ENCODE results near the gene BAIAP2.

Gene BAIAP2

DNA sequence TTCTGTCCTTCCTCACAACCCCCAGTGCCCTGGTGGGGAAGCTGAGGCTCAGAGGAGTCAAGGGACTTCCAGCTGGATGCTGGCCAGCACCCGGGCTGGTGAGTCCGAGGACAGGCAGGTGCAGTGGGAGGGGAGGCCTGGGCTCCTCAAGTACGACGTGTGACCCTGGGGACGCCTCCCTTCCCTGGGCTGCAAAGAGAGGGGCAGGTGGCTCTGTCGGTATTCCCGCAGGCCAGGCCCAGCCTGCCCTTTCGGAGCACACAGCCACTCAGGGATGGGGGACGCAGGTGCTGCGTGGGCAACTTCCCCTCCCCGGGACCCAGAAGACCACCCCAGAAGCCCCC, 97.2 kb downstream of the BAIAP2 start:
- no peak overlapping the region for H3K9ac ChIP-seq (ENCODE audit: low read length)
- no peaks in the 10 kb centered on the region for H3K79me2 ChIP-seq (ENCODE audit: insufficient read depth, low read length)
- H3K9me3 ChIP-seq (ENCODE audit: insufficient read depth, low read length), result no peaks in the 10 kb centered on the region

GRCh38 chr17:81132770-81133723, 98.1 kb downstream of the BAIAP2 start:
- Histone ChIP-seq H3K36me3 (ENCODE audit: low read length) (no peaks in the 10 kb centered on the region), H3K27me3 (ENCODE audit: low read length) (no peaks in the 10 kb centered on the region), H3K27ac (ENCODE audit: low read depth, low read length) (no peak overlapping the region), H3K9ac (ENCODE audit: low read length) (no peak overlapping the region), H3K79me2 (ENCODE audit: insufficient read depth, low read length) (no peaks in the 10 kb centered on the region), H3K4me2 (ENCODE audit: low read depth, low read length, poor library complexity, severe bottlenecking) (no peak overlapping the region), H3F3A (ENCODE audit: insufficient read depth) (no peaks in the 10 kb centered on the region), H3K9me2 (replicated peaks; ENCODE audit: insufficient read depth, low read length) (no peaks in the 10 kb centered on the region), H3K9me3 (ENCODE audit: insufficient read depth, low read length) (no peaks in the 10 kb centered on the region; the same call in 1 of the 2 replicates), H3K4me3 (ENCODE audit: insufficient read depth, low read length, poor library complexity, severe bottlenecking) (no peak overlapping the region), H2AFZ (ENCODE audit: low read depth, low read length, severe bottlenecking) (no peak overlapping the region), H4K20me1 (ENCODE audit: low read depth, low read length) (no peaks in the 10 kb centered on the region)
- no peak for TF ChIP-seq CTCF (IDR thresholded peaks at IDR 0.05; ENCODE audit: insufficient read depth, low read length, poor library complexity, severe bottlenecking)

More for the DNA sequence above, 97.2 kb downstream of the BAIAP2 start:
- Histone ChIP-seq H3K27me3 (ENCODE audit: low read length) (no peaks in the 10 kb centered on the region), H3K4me3 (ENCODE audit: insufficient read depth, low read length, poor library complexity, severe bottlenecking) (no peak overlapping the region), H3F3A (ENCODE audit: insufficient read depth) (no peaks in the 10 kb centered on the region), H3K9me2 (replicated peaks; ENCODE audit: insufficient read depth, low read length) (no peaks in the 10 kb centered on the region), H3K36me3 (ENCODE audit: low read length) (no peaks in the 10 kb centered on the region), H3K27ac (ENCODE audit: low read depth, low read length) (no peak overlapping the region), H3K4me2 (ENCODE audit: low read depth, low read length, poor library complexity, severe bottlenecking) (no peak overlapping the region), H2AFZ (ENCODE audit: low read depth, low read length, severe bottlenecking) (no peak overlapping the region), H4K20me1 (ENCODE audit: low read depth, low read length) (no peaks in the 10 kb centered on the region)
- TF ChIP-seq CTCF (IDR thresholded peaks at IDR 0.05; ENCODE audit: insufficient read depth, low read length, poor library complexity, severe bottlenecking) (no peak), EZH2phosphoT487 (conservative IDR thresholded peaks at IDR 0.05; ENCODE audit: low read length) (no peak)

- no peak overlapping the region for H3K4me2 ChIP-seq (ENCODE audit: low read depth, low read length, poor library complexity, severe bottlenecking)
- no peaks in the 10 kb centered on the region for H4K20me1 ChIP-seq (ENCODE audit: low read depth, low read length)
- H3K9me3 ChIP-seq (ENCODE audit: insufficient read depth, low read length), result no peaks in the 10 kb centered on the region; the same call in 1 of the 2 replicates
- no peaks in the 10 kb centered on the region for H3K36me3 ChIP-seq (ENCODE audit: low read length)
- TF ChIP-seq CTCF (IDR thresholded peaks at IDR 0.05; ENCODE audit: insufficient read depth, low read length, poor library complexity, severe bottlenecking), result no peak
- no peak for TF ChIP-seq EZH2phosphoT487 (conservative IDR thresholded peaks at IDR 0.05; ENCODE audit: low read length)
- H3K79me2 ChIP-seq (ENCODE audit: insufficient read depth, low read length), result no peaks in the 10 kb centered on the region
- no peak overlapping the region for H3K27ac ChIP-seq (ENCODE audit: low read depth, low read length)
- H2AFZ ChIP-seq (ENCODE audit: low read depth, low read length, severe bottlenecking), result no peak overlapping the region
- H3K9ac ChIP-seq (ENCODE audit: low read length), result no peak overlapping the region
- H3K27me3 ChIP-seq (ENCODE audit: low read length), result no peaks in the 10 kb centered on the region
- no peaks in the 10 kb centered on the region for H3F3A ChIP-seq (ENCODE audit: insufficient read depth)
- H3K4me3 ChIP-seq (ENCODE audit: insufficient read depth, low read length, poor library complexity, severe bottlenecking), result no peak overlapping the region
- no peaks in the 10 kb centered on the region for H3K9me2 ChIP-seq (replicated peaks; ENCODE audit: insufficient read depth, low read length)
Measured at GRCh38 chr17:81134064-81134781, 99.3 kb downstream of the BAIAP2 start.

All from SU-DHL-6 (cell line).